GM19239 (cell line): Measurements from ENCODE around the gene LGI2.
A peak's percentile ranks its signal among the peaks of the same experiment; 100 is the strongest.
"Not testable (repeated sequence)": the region's sequence is repeated elsewhere in the genome, so short reads cannot be mapped to it uniquely, and the experiment has no call there.

ENCODE experiments used
- DNase-seq: peaks from one replicate; pipeline ENCODE4 v3.0.0; 2011; ENCODE audit warnings: low spot score; ENCODE audit not compliant: insufficient read length
- FAIRE-seq: peaks from 2 replicates; lab custom pipeline; 2011; peaks lifted over from hg19 to GRCh38; lab: Jason Lieb, UNC

Gene LGI2

GRCh38 chr4:25052037-25052436, 21.3 kb upstream of the LGI2 start:
- not testable (repeated sequence) for FAIRE-seq, DNase-seq

- no peak for DNase-seq
- FAIRE-seq: no peak
Observed at GRCh38 chr4:25051534-25051933, 20.8 kb upstream of the LGI2 start.

- DNase-seq: no peak
- FAIRE-seq: no peak
Observed at GRCh38 chr4:25050370-25051078, 19.8 kb upstream of the LGI2 start.

GRCh38 chr4:25043548-25043947, 12.8 kb upstream of the LGI2 start:
- DNase-seq: no peak
- FAIRE-seq: no peak

GRCh38 chr4:25033526-25033925, 2.8 kb upstream of the LGI2 start:
- no peak for DNase-seq
- no peak for FAIRE-seq

- no peak for FAIRE-seq
- DNase-seq: no peak
Observed at GRCh38 chr4:25032126-25032525, 1.4 kb upstream of the LGI2 start.

GRCh38 chr4:25031077-25031621, 403 bp upstream of the LGI2 start:
- no peak for DNase-seq
- no peak for FAIRE-seq

- DNase-seq (peak; percentile 10), FAIRE-seq (no peak)
Observed at GRCh38 chr4:25029479-25030276, 1.1 kb downstream of the LGI2 start.

GRCh38 chr4:25028851-25029250, 1.9 kb downstream of the LGI2 start:
- DNase-seq (no peak), FAIRE-seq (no peak)

GRCh38 chr4:25022766-25023165, 8.0 kb downstream of the LGI2 start:
- FAIRE-seq: no peak
- DNase-seq: no peak

GRCh38 chr4:25021216-25021615, 9.5 kb downstream of the LGI2 start:
- FAIRE-seq (no peak), DNase-seq (no peak)

GRCh38 chr4:25020236-25020635, 10.5 kb downstream of the LGI2 start:
- DNase-seq: no peak
- no peak for FAIRE-seq

- DNase-seq (no peak), FAIRE-seq (no peak)
Observed at GRCh38 chr4:25019501-25019900, 11.2 kb downstream of the LGI2 start.

GRCh38 chr4:25015012-25015411, 15.7 kb downstream of the LGI2 start:
- DNase-seq (no peak), FAIRE-seq (no peak)

GRCh38 chr4:25014662-25014983, 16.1 kb downstream of the LGI2 start:
- not testable (repeated sequence) for DNase-seq, FAIRE-seq

GRCh38 chr4:25013756-25014661, 16.7 kb downstream of the LGI2 start:
- DNase-seq (no peak), FAIRE-seq (no peak)

- FAIRE-seq: no peak
- DNase-seq: no peak
Observed at GRCh38 chr4:25012655-25013054, 18.1 kb downstream of the LGI2 start.

- DNase-seq: no peak
- FAIRE-seq: no peak
Observed at GRCh38 chr4:25011135-25011866, 19.4 kb downstream of the LGI2 start.

GRCh38 chr4:25007598-25007997, 23.1 kb downstream of the LGI2 start:
- DNase-seq (no peak), FAIRE-seq (no peak)

- FAIRE-seq (no peak), DNase-seq (no peak)
Observed at GRCh38 chr4:25002681-25003080, 28.1 kb downstream of the LGI2 start.
